Fibroblast of mammary gland (primary cell): Measurements from ENCODE around the gene PTPRK.

ENCODE experiments used
- DNase-seq: peaks from one replicate; pipeline ENCODE4 v3.0.0-alpha.2; 2010; ENCODE audit warnings: low read depth
- H3K4me3 ChIP-seq: 2 replicates; pipeline ENCODE4 v1.5.1; 2011; ENCODE audit warnings: low read depth, mild to moderate bottlenecking, low read length, moderate library complexity; ENCODE audit not compliant: control insufficient read depth
- TF ChIP-seq, protein P1 (sequence below): conservative IDR thresholded peaks from 2 replicates; pipeline ENCODE4 v1.5.1; 2011; ENCODE audit warnings: low read depth, low read length, inconsistent platforms; ENCODE audit not compliant: control insufficient read depth, insufficient read depth

The PTPRK gene

DNA sequence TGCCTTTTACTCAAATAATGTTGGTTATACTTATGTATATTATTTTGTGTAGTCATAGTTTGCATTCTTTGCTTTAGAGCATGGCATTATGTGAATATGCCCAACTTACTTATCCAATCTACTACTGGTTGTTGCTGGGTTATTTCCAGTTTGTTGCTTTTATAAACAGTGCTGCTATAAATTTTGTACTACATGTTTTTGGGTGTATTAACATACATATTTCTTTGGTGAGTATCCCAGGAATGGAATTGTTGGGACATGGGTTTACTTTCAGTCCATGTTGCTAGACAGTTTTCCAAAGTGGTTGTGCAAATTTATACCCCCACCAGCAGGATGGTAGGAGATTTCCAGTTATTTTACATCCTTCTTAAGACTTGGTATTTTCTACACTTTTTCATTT, 462.5 kb downstream of the PTPRK start:
- no peak overlapping the region for H3K4me3 ChIP-seq
- TF ChIP-seq, protein P1, sequence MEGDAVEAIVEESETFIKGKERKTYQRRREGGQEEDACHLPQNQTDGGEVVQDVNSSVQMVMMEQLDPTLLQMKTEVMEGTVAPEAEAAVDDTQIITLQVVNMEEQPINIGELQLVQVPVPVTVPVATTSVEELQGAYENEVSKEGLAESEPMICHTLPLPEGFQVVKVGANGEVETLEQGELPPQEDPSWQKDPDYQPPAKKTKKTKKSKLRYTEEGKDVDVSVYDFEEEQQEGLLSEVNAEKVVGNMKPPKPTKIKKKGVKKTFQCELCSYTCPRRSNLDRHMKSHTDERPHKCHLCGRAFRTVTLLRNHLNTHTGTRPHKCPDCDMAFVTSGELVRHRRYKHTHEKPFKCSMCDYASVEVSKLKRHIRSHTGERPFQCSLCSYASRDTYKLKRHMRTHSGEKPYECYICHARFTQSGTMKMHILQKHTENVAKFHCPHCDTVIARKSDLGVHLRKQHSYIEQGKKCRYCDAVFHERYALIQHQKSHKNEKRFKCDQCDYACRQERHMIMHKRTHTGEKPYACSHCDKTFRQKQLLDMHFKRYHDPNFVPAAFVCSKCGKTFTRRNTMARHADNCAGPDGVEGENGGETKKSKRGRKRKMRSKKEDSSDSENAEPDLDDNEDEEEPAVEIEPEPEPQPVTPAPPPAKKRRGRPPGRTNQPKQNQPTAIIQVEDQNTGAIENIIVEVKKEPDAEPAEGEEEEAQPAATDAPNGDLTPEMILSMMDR = no peak
- DNase-seq = peak; percentile 20

DNA sequence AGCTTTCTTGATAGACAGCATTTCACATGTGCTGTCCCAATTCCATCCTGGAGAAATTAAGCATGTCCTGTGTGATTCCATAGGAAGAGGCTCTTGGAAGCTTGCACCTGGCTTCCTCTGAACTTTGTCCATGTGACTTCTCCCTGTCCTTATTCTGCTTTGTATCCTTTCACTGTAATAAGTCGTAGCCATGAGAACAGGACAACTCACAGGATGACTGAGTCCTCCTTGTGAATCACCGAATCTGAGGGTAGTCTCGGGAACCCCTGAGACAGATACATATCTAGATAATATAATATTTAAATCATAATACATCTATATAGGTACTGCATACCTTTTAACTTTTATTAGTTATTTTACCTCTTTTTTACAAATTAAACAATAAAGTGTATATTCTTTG, 462.9 kb downstream of the PTPRK start:
- TF ChIP-seq, protein P1 = no peak
- DNase-seq = peak; percentile 30
- no peak overlapping the region for H3K4me3 ChIP-seq

DNA sequence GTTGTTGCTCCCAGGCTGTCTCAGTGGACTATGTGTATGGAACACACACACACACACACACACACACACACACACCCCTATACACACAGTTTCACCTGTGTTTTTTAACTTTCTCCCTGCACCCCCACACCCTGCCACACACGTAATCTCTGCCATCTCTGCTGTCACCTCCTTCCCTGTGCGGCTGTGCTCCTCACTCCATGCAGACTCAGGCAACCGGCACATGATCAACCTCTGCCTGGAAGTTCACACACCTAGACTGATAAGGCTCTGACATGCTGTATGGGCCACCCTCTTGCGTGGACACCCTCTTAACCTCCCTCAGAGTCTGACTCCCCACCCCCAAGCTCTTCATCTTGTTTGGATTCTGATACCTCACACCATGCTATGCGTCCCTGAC, 467.3 kb downstream of the PTPRK start:
- H3K4me3 ChIP-seq = no peak overlapping the region
- TF ChIP-seq, protein P1 = no peak
- no peak for DNase-seq

DNA sequence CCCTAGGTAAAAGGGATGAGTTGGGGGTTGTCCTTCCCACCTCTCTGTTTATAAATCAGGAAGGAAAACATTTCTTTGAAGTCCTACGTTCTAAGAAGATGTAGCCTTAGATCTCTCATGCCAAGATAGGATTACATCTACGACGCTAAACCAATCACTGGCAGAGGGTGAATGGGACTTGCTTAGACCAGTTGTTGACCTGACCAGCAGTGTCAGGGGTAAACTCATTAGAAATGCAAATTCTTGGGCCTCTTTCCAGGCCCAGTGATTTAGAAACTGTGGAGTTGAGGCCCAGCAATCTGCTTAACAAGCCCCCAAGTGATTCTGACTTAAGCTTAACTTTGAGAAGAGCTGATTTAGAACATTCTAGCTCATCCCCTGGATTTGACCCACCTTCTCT, 472.4 kb downstream of the PTPRK start:
- DNase-seq = no peak
- no peak overlapping the region for H3K4me3 ChIP-seq
- TF ChIP-seq, protein P1 = no peak

DNA sequence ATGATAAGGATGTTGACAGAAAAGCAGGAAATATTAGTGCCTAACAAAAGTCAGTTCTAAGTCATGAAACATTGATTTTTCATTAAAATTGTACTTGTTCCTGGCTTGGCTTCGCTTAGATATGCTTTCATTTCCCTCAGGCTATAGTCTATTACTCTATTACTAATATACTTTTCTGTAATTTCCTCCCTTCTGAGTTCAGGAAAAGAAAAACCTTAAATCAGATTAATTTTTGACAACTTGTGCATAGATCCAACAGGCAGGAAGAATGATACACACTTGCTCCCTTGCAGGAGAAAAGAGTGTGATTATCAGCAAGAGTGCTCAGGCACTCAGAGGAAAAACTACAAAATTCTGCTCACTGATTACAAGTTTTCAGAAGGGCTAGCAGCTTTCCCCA, 474.4 kb downstream of the PTPRK start:
- TF ChIP-seq, protein P1 = no peak
- no peak overlapping the region for H3K4me3 ChIP-seq
- DNase-seq = no peak

DNA sequence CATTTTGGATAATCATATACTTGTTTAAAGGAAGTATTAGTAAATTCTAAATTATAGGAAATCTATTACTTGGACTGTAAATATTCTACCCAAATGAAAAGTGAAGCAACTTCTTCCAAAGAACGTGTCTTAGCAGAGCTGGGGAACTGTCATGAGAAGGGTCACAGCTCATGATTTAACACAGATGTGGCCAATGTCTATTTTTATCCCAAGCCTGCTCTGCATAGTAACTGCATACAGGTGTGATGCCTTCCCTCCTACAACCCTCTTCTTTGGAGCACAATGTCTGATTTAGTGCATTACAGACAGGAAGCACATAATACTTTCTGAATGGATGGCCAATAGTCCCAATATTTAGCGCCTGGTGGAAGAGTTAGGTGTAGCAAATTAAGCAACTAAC, 480.9 kb downstream of the PTPRK start:
- TF ChIP-seq, protein P1 = no peak
- H3K4me3 ChIP-seq = no peak overlapping the region
- DNase-seq = no peak
